Lower lobe of right lung (tissue), 2 donors: ENCODE results near the gene UPK1B. TPM values are rescaled to one million over a fixed set of nuclear protein-coding genes. Genes with fewer than 3 reads are reported as not detected.

Experiments
- ATAC-seq, 2 donors: fragments of 200-7000 bp; cut with Tn5 transposase; one replicate each; pipeline ENCODE4 v1.9.1; 2020 to 2022; ENCODE audit warnings: mild to moderate bottlenecking in 2 of 2, moderate library complexity in 2 of 2
- DNase-seq: peaks from one replicate; pipeline ENCODE4 v3.0.0-alpha.2; 2020
- H3K27ac ChIP-seq: fragments of 200-600 bp; one replicate; pipeline ENCODE4 v1.8.0; 2022
- H3K27me3 ChIP-seq: fragments of 200-600 bp; one replicate; pipeline ENCODE4 v1.8.0; 2022; ENCODE audit warnings: low read depth
- H3K36me3 ChIP-seq: fragments of 200-600 bp; one replicate; pipeline ENCODE4 v1.8.0; 2022; ENCODE audit warnings: mild to moderate bottlenecking
- H3K4me1 ChIP-seq: fragments of 200-600 bp; one replicate; pipeline ENCODE4 v1.8.0; 2022
- H3K4me3 ChIP-seq: fragments of 200-600 bp; one replicate; pipeline ENCODE4 v1.8.0; 2022; ENCODE audit warnings: mild to moderate bottlenecking
- H3K9me3 ChIP-seq: fragments of 200-600 bp; one replicate; pipeline ENCODE4 v1.8.0; 2022
- intact Hi-C: fragments of 100-400 bp; cut with DNase I; formaldehyde crosslinking; loops from one replicate; pipeline ENCODE4 v1.11.0; 2022
- total RNA-seq: library from RNA; stranded (reverse); fragmentation: NEBNext Ultra II Directional; extraction: Animal tissue kit (Norgen Biotek cat#: 25700); gene quantifications from one replicate; pipeline ENCODE4 v1.2.1, GENCODE V29; 2021
- TF ChIP-seq, protein P1 (sequence below): fragments of 200-600 bp; IDR thresholded peaks from one replicate; pipeline ENCODE4 v1.8.0; 2022; ENCODE audit warnings: antibody characterized with exemption, mild to moderate bottlenecking
- donor health status: DM: no; HTN: yes; CAD: no; lungs with severe emphysema.

The UPK1B gene
- total RNA-seq, 1 donor from 2014 or later: not detected

- no peaks in the 10 kb centered on the region for H3K9me3 ChIP-seq
- H3K36me3 ChIP-seq: peaks cover 83% of the 10 kb centered on the region
- no peaks in the 10 kb centered on the region for H3K4me1 ChIP-seq
- TF ChIP-seq, protein P1, sequence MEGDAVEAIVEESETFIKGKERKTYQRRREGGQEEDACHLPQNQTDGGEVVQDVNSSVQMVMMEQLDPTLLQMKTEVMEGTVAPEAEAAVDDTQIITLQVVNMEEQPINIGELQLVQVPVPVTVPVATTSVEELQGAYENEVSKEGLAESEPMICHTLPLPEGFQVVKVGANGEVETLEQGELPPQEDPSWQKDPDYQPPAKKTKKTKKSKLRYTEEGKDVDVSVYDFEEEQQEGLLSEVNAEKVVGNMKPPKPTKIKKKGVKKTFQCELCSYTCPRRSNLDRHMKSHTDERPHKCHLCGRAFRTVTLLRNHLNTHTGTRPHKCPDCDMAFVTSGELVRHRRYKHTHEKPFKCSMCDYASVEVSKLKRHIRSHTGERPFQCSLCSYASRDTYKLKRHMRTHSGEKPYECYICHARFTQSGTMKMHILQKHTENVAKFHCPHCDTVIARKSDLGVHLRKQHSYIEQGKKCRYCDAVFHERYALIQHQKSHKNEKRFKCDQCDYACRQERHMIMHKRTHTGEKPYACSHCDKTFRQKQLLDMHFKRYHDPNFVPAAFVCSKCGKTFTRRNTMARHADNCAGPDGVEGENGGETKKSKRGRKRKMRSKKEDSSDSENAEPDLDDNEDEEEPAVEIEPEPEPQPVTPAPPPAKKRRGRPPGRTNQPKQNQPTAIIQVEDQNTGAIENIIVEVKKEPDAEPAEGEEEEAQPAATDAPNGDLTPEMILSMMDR: no peak
- no peak overlapping the region for H3K27ac ChIP-seq
- no peaks in the 10 kb centered on the region for H3K27me3 ChIP-seq
- intact Hi-C loops: no loop called here
- ATAC-seq (no peak), DNase-seq (no peak)
- no peak overlapping the region for H3K4me3 ChIP-seq
Observed at GRCh38 chr3:119220970-119221667, 47.7 kb downstream of the UPK1B start.

DNA sequence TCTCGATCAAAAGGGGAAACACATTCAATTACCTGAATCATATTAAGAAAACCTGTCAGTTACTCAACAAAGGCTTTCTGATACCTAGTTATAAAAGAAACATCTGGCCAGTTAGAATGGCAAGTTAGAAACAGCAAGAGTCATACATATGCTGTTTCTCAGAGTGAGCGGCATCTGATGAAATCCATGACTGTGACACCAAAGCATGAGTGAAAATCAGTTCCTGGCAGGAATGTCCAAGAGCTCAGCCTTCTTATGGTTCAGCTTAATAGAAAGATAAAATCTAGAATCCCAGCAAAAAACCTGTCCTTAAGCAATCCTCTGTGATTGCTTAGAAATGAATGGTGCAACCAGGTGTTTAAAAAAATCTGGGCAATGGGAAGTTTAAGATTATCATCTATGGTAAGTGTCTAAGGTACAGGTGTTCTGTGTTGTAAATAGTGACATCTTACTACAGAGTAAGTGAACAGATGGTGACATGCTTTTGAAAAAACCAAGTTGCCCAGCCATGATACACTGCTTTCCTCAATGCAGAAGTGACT is 48.5 kb downstream of the UPK1B start:
- no peaks in the 10 kb centered on the region for H3K4me1 ChIP-seq
- TF ChIP-seq, protein P1: no peak
- no peaks in the 10 kb centered on the region for H3K27me3 ChIP-seq
- DNase-seq: no peak
- no peaks in the 10 kb centered on the region for H3K9me3 ChIP-seq
- H3K36me3 ChIP-seq: peaks cover 84% of the 10 kb centered on the region
- ATAC-seq: no peak
- H3K4me3 ChIP-seq: no peak overlapping the region
- no peak overlapping the region for H3K27ac ChIP-seq
- intact Hi-C loops: no loop called here

DNA sequence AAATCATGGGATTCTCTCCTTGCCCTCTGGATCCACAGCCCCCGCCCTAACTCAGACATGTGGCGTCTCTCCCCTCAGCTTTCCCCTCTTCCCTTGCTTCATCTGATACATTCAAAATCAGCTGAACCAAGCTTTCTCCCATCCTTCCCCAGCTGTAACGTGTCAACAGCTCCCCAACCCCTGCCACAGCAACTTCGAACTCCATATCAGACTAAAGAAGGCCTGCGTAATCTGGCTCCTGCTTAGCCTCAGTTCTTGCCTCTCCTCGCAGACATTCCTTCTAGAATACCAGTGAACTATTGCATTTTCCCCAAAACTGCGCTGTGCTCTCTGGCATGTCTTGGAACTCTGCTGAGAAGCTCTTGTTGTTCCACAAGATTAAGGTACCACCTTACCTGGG is 49.0 kb downstream of the UPK1B start:
- no peak for DNase-seq
- TF ChIP-seq, protein P1: no peak
- no peak overlapping the region for H3K27ac ChIP-seq
- no peak overlapping the region for H3K4me3 ChIP-seq
- peaks cover 83% of the 10 kb centered on the region for H3K36me3 ChIP-seq
- ATAC-seq: peak; percentile 36 to 53
- H3K9me3 ChIP-seq: no peaks in the 10 kb centered on the region
- intact Hi-C loops: no loop called here
- no peaks in the 10 kb centered on the region for H3K27me3 ChIP-seq
- no peaks in the 10 kb centered on the region for H3K4me1 ChIP-seq

GRCh38 chr3:119223511-119223910 is 50.1 kb downstream of the UPK1B start:
- TF ChIP-seq, protein P1: no peak

GRCh38 chr3:119225121-119225520 is 51.7 kb downstream of the UPK1B start:
- TF ChIP-seq, protein P1: no peak
- H3K27me3 ChIP-seq: no peaks in the 10 kb centered on the region
- no peak overlapping the region for H3K4me3 ChIP-seq
- intact Hi-C loops: no loop called here
- H3K9me3 ChIP-seq: no peaks in the 10 kb centered on the region
- H3K4me1 ChIP-seq: no peaks in the 10 kb centered on the region
- ATAC-seq (no peak), DNase-seq (no peak)
- no peak overlapping the region for H3K27ac ChIP-seq
- H3K36me3 ChIP-seq: peaks cover 81% of the 10 kb centered on the region

More at GRCh38 chr3:119223511-119223910, 50.1 kb downstream of the UPK1B start:
- Histone ChIP-seq H3K27ac (no peak overlapping the region), H3K27me3 (no peaks in the 10 kb centered on the region), H3K36me3 (peaks cover 78% of the 10 kb centered on the region), H3K4me1 (no peaks in the 10 kb centered on the region), H3K4me3 (no peak overlapping the region), H3K9me3 (no peaks in the 10 kb centered on the region)
- intact Hi-C loops: no loop called here
- ATAC-seq (no peak), DNase-seq (no peak)
